Tibial artery (tissue), 4 donors: ENCODE results near the gene ZNG1F.
A peak's percentile ranks its signal among the peaks of the same experiment; 100 is the strongest.
"Not testable (repeated sequence)": the region's sequence is repeated elsewhere in the genome, so short reads cannot be mapped to it uniquely, and the experiment has no call there.

Experiments
- DNase-seq, 2 donors: peaks; one replicate each; pipeline ENCODE4 v3.0.0-alpha.2; 2019
- H3K27ac ChIP-seq, 2 donors: fragments of 200-600 bp; sonication (generic) in 1 of 2; 1 replicate in 1 of 2; 2 replicates in 1 of 2; pipeline ENCODE4 v1.5.1; 2018 to 2019; ENCODE audit warnings: mild to moderate bottlenecking in 1 of 2
- H3K27me3 ChIP-seq, 2 donors: fragments of 200-600 bp; sonication (generic) in 1 of 2; one replicate each; pipeline versions ENCODE4 v1.5.1 to v1.6.0; 2016 to 2019
- H3K36me3 ChIP-seq, 3 donors: fragments of 200-600 bp; sonication (generic) in 2 of 3; one replicate each; pipeline ENCODE4 v1.5.1; 2016 to 2019; ENCODE audit warnings: mild to moderate bottlenecking in 2 of 3
- H3K4me1 ChIP-seq, 4 donors: fragments of 200-600 bp; sonication (generic) in 2 of 4; 1 replicate in 3 of 4; 2 replicates in 1 of 4; pipeline ENCODE4 v1.5.1; 2016 to 2019
- H3K4me3 ChIP-seq, 2 donors: fragments of 200-600 bp; sonication (generic) in 1 of 2; 1 replicate in 1 of 2; 2 replicates in 1 of 2; pipeline ENCODE4 v1.5.1; 2018 to 2019; ENCODE audit warnings: mild to moderate bottlenecking in 2 of 2
- H3K9me3 ChIP-seq, 3 donors: fragments of 200-600 bp; sonication (generic) in 1 of 3; one replicate each; pipeline ENCODE4 v1.5.1; 2016 to 2019
- intact Hi-C: fragments of 100-400 bp; cut with DNase I; formaldehyde crosslinking; loops from one replicate; pipeline ENCODE4 v1.15.0; 2023; ENCODE audit warnings: low total_unique reads
- TF ChIP-seq, protein P1 (sequence below), 2 experiments: fragments of 200-600 bp in 1 of 2; fragments of 450-650 bp in 1 of 2; IDR thresholded peaks; one replicate each; pipeline ENCODE4 v1.5.1; 2017 to 2019; ENCODE audit warnings: antibody characterized with exemption in 2 of 2, mild to moderate bottlenecking in 1 of 2, moderate library complexity in 1 of 2

The ZNG1F gene

DNA sequence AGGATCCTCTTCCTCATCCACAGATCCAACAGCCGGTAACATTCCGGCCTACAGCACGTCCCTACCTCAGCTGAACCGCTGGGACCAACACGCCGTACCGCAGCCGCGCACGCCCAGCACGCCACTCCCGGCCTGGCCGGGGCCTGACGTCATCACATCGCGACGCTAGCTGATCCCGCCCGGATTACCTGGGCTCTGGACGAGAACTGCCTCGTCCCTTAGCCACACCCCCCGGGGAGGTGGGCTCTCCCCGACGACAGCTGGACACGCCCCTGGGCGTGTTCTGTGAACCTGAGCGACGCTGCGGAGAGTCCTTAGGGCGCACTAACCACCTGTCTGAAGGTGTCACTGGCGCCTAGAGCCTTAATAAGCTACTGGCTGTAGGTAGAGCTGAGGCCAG is at the start of gene ZNG1F:
Gene ZNG1F, minus strand, starts transcription at position 101 of the 400 bp plus-strand sequence. Its CDS starts 59 bp downstream, at position 42.
- intact Hi-C loops, H3K9me3 ChIP-seq, H3K27me3 ChIP-seq, DNase-seq, H3K4me3 ChIP-seq, H3K36me3 ChIP-seq, H3K4me1 ChIP-seq, H3K27ac ChIP-seq: not testable (repeated sequence)

DNA sequence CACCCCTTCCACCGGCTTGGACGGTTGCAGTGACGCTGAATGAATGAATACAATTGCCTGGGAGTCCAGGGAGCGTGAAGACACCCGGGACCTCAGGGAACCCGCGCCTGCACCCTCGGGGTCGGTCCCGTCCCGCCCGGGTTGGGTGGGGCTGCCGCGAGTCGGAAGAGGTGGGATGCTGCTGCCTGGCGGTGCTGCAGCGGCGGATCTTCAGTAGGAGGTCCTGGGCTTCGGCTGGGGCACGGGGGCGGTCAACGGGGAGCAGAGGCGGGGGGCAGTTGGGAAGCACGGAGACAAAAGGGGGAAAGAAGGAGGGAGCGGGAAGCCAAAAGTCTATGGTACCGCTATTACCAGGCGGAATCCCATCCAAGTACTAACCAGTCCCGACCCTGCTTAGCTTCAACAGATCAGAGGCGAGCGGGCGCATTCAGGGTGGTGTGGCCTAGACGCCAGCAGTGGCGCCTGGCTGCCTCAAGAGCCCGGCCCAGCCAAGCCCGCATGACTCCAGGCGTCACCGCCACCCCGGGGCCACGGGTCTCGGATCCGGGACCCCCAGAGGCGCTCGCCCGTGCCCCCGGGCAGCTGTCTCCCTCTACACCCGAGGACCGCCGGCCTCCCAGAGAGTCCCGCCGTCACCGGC is 48.1 kb upstream of the ZNG1F start:
- intact Hi-C loops, H3K4me3 ChIP-seq, H3K27ac ChIP-seq, H3K36me3 ChIP-seq, H3K27me3 ChIP-seq, H3K4me1 ChIP-seq: not testable (repeated sequence)
- peak in 1 of 2 donors; percentile 65 for DNase-seq
- peaks cover 0 to 10% (median 8%) of the 10 kb centered on the region in 3 donors for H3K9me3 ChIP-seq

DNA sequence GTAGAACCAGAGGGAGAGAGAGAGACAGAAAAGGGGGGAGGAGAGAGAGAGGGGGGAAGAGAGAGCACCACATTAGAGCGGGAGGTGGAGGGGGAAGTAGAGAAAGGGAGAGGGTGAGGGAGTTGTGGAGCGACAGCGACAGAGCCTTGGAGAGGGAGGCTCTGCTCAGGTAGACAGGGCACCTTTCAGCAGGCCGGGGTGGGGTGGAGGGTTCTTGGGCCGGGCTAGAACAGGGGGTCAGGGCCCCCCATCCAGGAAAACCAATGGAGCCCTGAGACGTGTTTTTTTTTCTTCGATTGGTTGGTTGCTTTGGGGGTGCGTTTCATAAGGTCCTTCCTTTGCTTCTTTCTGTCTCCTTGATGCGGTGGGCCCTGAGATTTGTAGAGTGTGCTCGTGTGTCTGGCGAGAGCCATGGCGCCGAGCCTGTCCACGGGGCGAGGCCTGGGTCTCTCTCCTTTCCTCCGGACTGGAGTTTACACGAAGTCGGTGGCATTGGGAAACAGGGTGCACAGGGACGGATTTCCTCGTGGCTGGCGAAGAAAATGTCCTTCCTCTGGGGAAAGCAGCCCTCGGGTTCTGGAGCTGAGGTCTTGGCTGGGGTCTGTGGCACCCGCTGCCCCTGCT is 47.5 kb upstream of the ZNG1F start:
- peaks cover 0 to 10% (median 7%) of the 10 kb centered on the region in 3 donors for H3K9me3 ChIP-seq
- intact Hi-C loops, H3K27me3 ChIP-seq, H3K4me3 ChIP-seq, H3K27ac ChIP-seq, H3K4me1 ChIP-seq, H3K36me3 ChIP-seq: not testable (repeated sequence)
- peak in 1 of 2 donors; percentile 52 for DNase-seq

DNA sequence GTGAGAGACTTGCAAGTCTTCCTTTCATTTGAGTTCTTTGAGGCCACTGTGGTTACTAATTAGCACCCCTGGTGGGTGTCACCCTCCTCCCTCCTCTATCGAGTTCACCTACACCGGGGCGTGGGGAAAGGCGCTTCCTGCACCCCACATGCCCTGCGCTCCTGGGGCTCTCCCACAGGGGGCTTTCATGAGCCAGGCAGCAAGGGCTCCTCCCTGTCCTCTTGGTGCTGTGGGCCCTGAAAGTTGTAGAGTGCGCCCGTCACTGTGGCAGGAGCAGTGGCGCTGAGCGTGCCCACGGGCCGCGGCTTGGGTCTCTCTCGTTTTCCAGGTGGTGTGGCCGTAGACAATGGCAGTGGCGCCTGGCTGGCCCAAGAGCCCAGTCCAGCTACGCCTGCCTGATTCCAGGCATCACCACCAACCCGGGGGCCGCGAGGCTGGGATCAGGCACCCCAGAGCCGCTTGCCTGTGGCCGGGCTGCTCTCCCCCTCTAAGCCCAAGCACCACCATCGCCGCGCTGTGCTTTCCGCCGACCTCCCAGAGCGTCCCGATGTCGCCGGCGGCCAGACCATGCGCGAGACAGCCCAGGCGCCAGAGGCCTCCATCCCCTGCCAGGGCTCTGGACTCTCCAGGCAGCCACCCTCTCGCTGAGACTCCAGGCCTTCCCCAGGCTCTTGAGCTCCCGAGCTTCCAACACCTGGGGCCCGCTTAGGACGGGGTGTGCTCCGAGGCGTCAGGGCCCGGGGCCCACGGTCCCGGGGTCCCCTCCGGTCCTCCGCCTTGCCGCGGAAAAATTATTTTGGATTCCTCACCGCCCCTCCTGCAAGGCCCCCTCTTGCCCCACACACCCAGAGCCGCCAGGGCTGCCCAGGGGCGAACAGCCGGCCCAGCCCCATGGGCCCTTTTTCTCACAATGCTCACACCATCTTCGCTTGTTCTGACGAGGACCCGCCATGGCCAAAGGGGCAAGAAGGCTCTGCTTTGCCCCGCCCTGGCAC is 46.0 kb upstream of the ZNG1F start:
- H3K36me3 ChIP-seq, H3K4me1 ChIP-seq, H3K4me3 ChIP-seq, H3K27ac ChIP-seq, intact Hi-C loops, H3K27me3 ChIP-seq: not testable (repeated sequence)
- peak in 1 of 2 donors; percentile 72 for DNase-seq
- peaks cover 0 to 10% (median 0%) of the 10 kb centered on the region in 3 donors for H3K9me3 ChIP-seq

DNA sequence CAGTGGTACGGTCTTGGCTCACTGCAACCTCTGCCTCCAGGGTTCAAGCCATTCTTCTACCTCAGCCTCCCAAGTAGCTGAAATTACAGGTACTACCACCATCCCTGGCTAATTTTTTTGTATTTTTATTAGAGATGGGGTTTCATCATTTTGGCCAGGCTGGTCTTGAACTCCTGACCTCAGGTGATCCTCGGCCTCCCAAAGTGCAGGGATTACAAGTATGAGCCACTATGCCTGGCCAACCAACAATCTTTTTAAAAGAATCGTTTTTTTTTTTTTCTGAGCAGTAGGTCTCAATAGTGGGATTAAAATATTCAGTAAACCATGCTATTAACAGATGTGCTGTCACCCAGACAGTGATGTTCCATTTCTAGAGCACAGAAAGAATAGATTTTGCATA is 45.1 kb upstream of the ZNG1F start:
- not testable (repeated sequence) for H3K4me1 ChIP-seq, H3K27me3 ChIP-seq

DNA sequence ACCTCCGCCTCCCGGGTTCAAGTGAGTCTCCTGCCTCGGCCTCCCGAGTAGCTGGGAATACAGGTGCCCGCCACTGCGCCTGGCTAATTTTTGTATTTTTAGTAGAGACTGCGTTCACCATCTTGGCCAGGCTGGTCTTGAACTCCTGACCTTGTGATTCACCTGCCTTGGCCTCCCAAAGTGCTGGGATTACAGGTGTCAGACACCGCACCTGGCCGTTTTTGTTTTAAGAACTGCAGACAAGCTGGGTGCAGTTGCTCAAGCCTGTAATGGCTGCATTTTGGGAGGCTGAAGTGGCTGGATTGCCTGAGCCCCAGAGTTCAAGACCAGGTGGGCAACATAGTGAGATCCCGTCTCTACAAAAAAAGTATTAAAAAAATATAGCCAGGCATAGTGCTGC is 43.2 kb upstream of the ZNG1F start:
- H3K9me3 ChIP-seq, DNase-seq, H3K27me3 ChIP-seq, H3K27ac ChIP-seq, intact Hi-C loops, H3K4me1 ChIP-seq, H3K4me3 ChIP-seq, H3K36me3 ChIP-seq: not testable (repeated sequence)

More for the DNA sequence above, 45.1 kb upstream of the ZNG1F start:
- H3K9me3 ChIP-seq: peaks cover 0 to 10% (median 2%) of the 10 kb centered on the region in 3 donors
- DNase-seq, H3K4me3 ChIP-seq, H3K27ac ChIP-seq, H3K36me3 ChIP-seq, intact Hi-C loops: not testable (repeated sequence)

DNA sequence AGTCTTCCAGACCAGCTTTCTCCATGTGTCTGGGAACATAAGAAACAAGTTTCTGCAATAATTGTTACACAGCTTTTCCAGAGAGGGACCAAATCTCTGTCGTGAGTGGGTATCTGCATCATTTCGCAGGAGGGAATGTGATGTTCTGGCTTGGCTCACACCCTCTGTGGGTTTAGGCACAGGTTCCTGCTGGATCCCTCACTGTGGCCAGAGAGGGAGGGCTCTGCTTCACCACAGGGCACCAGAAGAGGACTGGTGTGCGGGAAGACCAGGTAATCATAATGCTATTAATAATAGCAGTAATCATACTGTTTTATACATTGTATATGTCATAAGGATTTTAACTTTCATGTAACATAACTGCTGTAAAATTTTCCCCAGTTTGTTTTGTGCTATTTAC is 41.3 kb upstream of the ZNG1F start:
- H3K36me3 ChIP-seq, DNase-seq, H3K4me3 ChIP-seq, H3K9me3 ChIP-seq, H3K4me1 ChIP-seq, H3K27me3 ChIP-seq, intact Hi-C loops, H3K27ac ChIP-seq: not testable (repeated sequence)

DNA sequence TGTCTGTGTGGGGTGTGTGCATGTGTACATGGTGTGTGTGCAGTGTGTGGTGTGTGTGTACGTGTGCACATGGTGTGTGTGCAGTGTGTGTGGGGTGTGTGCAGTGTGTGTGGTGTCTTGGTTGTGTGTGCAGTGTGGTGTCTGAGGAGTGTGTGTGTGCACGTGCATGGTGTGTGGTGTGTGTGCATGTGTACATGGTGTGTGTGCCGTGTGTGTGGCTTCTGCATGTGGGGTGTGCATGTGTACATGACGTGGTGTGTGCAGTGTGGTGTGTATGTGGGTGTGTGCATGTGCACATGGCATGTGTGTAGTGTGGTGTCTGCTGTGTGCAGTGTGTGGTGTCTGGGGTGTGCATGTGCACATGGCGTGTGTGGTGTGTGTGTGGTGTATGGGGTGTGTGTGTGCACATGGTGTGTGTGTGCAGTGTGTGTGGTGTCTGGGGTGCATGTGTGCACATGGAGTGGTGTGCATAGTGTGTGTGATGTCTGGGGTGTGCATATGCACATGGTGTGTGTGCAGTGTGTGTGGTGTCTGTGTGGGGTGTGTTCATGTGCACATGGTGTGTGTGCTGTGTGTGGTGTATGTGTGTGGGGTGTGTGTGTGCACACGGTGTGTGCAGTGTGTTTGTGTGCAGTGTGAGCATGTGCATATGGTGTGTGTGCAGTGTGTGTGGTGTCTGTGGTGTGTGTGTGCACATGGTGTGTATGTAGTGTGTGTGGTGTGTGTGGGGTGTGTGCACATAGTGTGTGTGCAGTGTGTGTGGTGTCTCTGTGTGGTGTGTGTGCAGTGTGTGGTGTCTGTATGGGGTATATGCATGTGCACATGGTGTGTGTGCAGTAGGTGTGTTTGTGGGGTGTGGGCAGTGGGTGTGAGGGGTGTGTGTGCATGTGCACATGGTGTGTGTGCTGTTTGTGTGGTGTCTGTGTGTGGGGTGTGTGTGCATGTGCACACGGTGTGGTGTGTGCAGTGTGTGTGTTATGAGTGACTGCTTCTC is 40.6 kb upstream of the ZNG1F start:
- H3K27ac ChIP-seq: no peak overlapping the region
- H3K4me3 ChIP-seq: no peak overlapping the region
- intact Hi-C loops: no loop called here
- no peak for DNase-seq
- H3K4me1 ChIP-seq: no peaks in the 10 kb centered on the region
- H3K9me3 ChIP-seq: peaks cover 0 to 2% (median 2%) of the 10 kb centered on the region in 3 donors
- H3K36me3 ChIP-seq: no peaks in the 10 kb centered on the region
- TF ChIP-seq, protein P1, sequence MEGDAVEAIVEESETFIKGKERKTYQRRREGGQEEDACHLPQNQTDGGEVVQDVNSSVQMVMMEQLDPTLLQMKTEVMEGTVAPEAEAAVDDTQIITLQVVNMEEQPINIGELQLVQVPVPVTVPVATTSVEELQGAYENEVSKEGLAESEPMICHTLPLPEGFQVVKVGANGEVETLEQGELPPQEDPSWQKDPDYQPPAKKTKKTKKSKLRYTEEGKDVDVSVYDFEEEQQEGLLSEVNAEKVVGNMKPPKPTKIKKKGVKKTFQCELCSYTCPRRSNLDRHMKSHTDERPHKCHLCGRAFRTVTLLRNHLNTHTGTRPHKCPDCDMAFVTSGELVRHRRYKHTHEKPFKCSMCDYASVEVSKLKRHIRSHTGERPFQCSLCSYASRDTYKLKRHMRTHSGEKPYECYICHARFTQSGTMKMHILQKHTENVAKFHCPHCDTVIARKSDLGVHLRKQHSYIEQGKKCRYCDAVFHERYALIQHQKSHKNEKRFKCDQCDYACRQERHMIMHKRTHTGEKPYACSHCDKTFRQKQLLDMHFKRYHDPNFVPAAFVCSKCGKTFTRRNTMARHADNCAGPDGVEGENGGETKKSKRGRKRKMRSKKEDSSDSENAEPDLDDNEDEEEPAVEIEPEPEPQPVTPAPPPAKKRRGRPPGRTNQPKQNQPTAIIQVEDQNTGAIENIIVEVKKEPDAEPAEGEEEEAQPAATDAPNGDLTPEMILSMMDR (IDR thresholded peaks at IDR 0.05): no peak
- H3K27me3 ChIP-seq: no peaks in the 10 kb centered on the region

DNA sequence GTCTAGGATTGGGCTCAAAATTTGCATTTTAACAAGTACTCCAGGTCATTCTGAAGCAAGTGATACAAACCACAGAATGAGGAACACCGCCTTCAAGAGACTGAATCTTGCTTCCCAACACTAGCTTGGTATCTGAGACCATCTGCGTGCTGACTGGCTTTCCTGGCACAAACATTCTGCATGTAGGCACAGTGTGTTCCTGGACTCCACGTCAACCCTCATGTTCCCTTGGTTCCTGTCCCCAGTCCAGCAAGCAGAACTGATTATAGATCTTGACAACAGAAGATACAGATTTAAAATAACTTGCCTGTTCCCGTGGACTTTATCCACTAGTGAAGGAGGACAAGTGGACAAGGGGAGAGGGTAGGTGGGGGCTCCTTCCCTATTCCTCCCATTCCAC is 30.7 kb upstream of the ZNG1F start:
- H3K27me3 ChIP-seq, H3K36me3 ChIP-seq, H3K4me3 ChIP-seq, H3K27ac ChIP-seq, intact Hi-C loops, DNase-seq, H3K4me1 ChIP-seq, H3K9me3 ChIP-seq: not testable (repeated sequence)

DNA sequence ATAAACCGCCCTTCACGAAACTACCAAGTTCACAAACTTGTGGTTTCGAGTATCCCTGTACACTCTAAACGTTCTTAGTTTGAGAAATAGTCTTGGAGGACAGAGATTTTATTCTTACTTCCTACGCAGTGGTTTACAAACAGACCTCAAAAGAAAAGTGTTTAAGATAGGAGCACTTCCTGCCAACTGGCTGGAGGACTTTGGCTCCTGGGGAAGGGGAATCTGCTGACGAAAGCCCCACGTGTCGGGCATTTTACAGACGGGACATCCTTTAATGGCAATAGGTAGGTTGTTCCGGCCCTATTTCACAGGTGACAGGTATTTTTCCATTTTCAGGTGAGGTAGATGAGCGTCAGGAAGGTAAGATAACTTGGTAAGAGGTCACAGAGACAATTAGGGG is 678 bp downstream of the ZNG1F start:
- H3K27me3 ChIP-seq, H3K4me3 ChIP-seq, H3K36me3 ChIP-seq, DNase-seq, intact Hi-C loops, H3K4me1 ChIP-seq, H3K27ac ChIP-seq, H3K9me3 ChIP-seq: not testable (repeated sequence)

DNA sequence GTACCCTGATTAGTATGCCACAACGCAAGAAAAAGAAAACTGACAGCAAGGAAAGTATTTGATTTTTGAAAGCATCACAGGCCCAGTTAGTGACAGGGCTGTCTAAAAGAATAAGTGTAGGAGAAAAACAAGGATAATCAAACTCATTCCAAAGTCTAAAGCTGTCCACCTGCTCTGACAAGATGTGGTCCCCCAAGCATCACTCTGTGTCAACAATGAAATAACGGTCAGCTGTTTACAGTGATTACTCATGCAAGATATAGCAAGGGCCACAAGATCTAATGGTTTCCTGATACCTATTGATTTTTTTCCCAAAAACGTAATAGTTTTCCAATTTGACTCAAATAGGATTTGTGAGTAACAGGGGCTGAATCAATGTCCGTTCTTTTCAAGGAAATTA is 14.1 kb downstream of the ZNG1F start:
- H3K9me3 ChIP-seq, H3K36me3 ChIP-seq, H3K4me1 ChIP-seq, DNase-seq, H3K27ac ChIP-seq, intact Hi-C loops, H3K27me3 ChIP-seq, H3K4me3 ChIP-seq: not testable (repeated sequence)

DNA sequence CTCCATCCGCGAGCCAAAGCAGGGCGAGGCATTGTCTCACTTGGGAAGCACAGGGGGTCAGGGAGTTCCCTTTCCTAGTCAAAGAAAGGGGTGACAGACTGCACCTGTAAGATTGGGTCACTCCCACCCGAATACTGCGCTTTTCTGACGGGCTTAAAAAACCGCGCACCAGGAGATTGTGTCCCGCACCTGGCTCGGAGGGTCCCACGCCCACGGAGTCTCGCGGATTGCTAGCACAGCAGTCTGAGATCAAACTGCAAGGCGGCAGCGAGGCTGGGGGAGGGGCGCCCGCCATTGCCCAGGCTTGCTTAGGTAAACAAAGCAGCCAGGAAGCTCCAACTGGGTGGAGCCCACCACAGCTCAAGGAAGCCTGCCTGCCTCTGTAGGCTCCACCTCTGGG is 39.0 kb downstream of the ZNG1F start:
- H3K36me3 ChIP-seq, H3K4me1 ChIP-seq, H3K27ac ChIP-seq, H3K4me3 ChIP-seq, DNase-seq, H3K27me3 ChIP-seq, H3K9me3 ChIP-seq, intact Hi-C loops: not testable (repeated sequence)
